GM18868 (cell line): Measurements from ENCODE around the gene LLCFC1.
A peak's percentile ranks its signal among the peaks of the same experiment; 100 is the strongest.

Experiments used
- ATAC-seq: cut with Tn5 transposase; IDR thresholded peaks from one replicate; pipeline ENCODE4 v1.9.1; 2021; ENCODE audit warnings: mild to moderate bottlenecking, moderate library complexity; ENCODE audit not compliant: unreplicated experiment

Gene LLCFC1

DNA sequence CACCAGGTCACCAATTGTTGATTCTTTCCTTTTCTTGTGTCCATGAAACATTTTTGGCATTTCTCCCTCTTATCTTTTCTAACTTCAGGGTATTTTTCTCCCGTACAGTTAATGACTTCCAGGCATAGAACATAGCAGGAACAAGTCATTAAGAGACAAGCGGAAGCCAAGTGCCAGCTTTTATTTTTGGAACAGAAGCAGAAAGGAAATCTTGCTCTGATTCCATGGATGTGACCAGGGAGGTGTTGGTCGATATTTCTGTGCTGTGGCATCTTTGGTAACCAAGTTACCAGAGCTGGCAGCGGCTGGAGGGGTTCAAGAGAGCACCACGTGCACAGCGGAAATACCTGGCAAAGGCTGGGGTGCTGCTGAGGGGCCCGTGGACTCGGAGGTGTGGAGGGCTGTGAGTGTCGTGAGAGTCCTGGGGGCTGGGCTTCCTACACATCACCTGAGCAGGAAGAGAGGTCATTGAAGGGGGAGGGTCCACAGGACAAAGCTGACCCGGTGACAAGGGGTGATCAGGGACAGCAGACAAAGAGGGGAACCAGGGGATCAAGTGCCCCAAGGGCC is 1.8 kb downstream of the LLCFC1 start:
- ATAC-seq: no peak

DNA sequence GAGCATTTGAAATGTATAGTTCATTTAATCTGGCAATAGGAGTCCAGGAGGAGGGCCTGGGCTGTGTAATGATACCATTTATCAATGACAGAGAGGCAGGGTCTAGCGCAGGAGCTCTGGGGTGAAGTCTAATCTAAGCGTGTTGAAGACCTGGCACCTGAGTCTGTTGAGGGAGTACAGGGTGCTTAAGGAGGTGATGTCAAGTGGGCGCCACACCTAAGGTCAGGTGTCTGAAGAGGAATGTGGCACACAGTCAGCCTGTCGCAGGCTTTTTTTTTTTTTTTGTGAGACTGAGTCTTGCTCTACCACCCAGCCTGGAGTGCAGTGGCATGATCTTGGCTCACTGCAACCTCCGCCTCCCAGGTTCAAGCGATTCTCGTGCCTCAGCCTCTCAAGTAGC is 2.3 kb downstream of the LLCFC1 start:
- no peak for ATAC-seq

DNA sequence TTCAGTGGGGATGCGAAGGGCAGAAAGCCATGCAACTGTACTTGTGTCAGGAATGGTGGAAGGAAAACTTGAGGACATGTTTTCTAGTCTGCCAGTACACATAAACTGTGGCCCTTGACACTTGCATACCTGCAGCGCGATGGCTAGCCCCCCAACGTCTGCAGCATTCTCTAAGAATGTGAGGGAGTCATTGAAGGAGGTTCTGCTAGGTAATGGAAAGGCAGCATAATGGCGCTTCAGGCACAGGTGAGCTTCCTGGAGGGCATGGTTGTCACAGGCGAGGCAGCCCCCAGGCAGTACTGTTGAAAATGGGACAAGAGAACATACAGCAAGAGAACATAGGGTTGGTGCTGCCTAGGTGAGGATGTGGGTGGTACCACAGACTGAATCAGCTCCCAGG is 3.5 kb downstream of the LLCFC1 start:
- ATAC-seq: no peak

DNA sequence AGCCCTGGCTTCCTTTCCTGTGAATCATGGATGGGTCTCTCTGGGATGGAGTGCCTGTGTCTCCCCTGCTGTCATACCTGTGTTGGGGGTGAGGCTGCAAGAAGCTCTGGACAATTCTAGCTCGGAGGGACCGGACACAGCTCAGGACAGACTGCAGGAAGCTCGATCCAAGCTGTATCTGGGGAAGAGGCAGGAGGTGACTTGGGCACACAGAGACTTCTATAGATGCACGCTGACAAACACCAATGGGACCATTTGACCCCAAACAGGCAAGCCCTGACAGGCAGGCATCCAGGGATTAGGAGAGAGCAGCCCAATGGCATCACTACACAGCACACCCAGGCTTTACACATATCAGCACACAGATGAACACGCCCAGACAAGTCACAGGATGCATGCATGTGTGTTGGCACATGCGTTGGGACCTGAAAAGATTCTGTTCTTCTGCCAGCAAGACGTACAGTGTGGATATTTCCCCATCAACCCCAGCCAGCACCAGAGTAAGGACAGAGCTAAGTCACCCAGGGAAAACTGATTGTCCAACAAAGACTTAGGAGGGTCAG is 4.5 kb downstream of the LLCFC1 start:
- ATAC-seq: no peak

- ATAC-seq: no peak
Measured at GRCh38 chr7:142945001-142945400, 5.7 kb downstream of the LLCFC1 start.

DNA sequence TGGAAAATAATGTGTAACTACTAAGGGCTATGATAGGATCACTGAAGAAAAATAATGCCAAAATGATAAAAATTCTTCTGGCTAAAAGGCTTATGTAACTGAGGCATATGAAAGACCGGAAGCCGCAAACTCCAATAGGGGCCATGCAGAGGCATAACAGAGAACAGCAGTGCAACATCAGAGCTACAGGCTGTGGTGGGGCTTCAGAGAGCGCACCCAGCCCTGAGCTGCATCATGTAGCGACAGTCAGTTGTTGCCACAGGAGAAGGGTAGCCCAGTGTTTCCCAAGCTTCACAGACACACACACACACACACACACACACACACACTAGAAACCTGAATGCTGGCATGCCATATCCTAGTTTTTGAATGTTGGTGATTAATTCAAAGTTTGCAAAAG is 9.3 kb downstream of the LLCFC1 start:
- ATAC-seq: no peak

- no peak for ATAC-seq
Measured at GRCh38 chr7:142950235-142950634, 11.0 kb downstream of the LLCFC1 start.

DNA sequence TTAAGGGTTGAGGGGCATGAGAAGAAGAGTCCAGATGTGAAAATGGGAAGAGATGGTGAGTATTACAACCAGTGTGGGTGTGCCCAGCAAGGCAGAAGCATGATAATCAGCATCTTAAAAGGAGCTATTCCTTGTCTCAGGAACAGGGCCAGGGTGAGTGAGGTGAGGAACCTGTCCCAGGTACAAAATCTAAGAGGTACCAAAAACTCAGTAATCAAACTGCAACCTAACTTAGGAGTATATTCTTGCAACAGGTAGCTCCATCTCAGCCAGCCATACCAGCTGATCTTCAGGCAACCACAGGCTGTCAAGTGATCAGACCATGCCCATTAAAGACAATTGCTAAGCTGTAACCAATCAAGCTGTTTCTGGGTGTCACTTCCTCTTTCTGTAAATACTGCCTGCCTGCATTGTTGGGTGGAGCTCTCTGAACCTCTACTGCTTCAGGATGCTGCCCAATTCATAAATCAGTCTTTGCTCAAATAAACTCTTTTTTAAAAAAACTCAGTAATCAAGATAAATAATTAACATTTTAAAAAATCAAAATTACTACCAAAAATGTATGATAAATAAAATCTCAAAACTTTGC is 15.5 kb downstream of the LLCFC1 start:
- peak; percentile 52 for ATAC-seq

DNA sequence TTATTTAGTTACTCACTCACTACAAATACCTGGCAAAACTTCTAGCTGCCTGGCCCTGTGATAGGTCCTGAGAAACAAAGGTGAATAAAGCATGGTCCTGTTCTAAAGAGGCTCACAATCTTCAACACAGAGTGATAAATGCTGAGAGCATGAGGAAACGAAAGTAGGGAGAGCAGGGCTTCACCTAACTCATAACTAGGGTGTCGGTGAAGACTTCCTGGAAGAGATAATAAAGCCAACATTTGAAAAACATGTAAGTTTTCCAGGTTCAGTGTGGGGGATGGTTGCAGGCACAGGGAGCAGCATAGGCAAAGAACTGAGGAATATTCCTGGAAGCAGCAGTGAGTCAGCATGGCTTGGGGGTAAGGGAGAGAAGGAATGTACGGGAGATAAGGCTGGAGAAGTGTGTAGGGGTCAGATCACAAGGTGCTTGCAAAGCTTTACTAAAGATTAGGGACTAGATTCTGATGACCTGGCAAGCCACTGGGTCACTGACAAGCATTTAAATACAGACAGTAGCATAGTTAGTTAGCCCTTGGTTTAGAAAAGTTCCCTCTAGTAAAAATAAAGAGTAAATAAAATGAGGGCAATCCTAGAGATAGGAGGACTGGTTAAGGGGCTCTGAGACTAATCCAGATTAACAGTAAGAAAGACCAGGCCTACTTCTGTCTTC is 17.8 kb downstream of the LLCFC1 start:
- no peak for ATAC-seq

GRCh38 chr7:142957723-142958122 is 18.4 kb downstream of the LLCFC1 start:
- no peak for ATAC-seq

- no peak for ATAC-seq
Measured at GRCh38 chr7:142959202-142959601, 19.9 kb downstream of the LLCFC1 start.

DNA sequence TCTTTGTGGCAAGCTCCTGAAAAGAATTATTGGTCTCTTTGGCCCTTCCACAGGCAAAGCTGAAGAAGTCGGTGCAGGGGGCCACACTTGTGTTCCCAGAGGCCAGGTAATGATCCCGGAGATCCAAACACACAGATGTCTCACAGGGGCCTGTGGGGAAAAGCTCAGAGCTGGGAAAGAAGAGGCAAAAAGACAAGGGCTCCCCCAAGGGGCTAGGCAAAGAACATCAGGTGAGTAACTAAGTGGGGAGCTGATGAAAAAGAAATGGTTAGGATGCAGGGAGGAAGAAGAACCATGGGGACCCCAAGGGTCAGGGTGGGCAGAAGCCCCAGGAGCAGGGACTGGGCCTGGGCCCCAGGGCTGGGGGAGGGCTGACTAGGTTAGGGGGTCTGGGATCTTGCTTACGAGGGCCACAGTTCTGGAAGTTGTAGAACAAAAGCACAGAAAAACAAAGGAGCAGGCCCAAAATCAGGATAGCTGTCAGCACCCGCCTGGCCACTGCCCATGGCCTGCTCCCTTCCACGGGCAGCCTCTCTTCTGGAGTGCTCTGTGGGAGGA is 21.8 kb downstream of the LLCFC1 start:
- ATAC-seq: no peak

DNA sequence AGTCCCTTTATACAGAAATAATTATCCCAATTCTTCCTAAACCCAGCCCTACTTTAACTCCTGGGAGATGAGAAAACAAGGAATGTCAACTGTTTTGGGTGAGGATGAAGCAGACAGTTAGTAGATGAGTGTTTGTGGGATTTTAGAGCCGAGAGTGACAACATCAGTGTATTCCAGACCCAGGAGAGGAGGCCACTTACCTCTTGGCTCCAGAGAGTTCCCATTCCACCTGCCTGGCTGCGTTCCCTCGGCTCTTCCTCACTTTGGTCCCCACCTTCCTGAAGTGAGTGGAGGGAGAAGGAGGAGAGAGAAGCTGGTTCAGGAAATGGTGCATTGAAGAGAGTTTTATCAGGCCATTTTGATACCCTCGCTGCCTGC is 22.3 kb downstream of the LLCFC1 start:
- no peak for ATAC-seq

GRCh38 chr7:142961973-142962926 is 23.0 kb downstream of the LLCFC1 start, which contains the start of gene KEL:
KEL (minus strand) TSS chr7:142962363; CDS start chr7:142962206, 157 bp downstream.
- no peak for ATAC-seq

GRCh38 chr7:142962991-142963390 is 23.7 kb downstream of the LLCFC1 start:
- no peak for ATAC-seq

GRCh38 chr7:142963993-142964392 is 24.7 kb downstream of the LLCFC1 start:
- ATAC-seq: no peak

DNA sequence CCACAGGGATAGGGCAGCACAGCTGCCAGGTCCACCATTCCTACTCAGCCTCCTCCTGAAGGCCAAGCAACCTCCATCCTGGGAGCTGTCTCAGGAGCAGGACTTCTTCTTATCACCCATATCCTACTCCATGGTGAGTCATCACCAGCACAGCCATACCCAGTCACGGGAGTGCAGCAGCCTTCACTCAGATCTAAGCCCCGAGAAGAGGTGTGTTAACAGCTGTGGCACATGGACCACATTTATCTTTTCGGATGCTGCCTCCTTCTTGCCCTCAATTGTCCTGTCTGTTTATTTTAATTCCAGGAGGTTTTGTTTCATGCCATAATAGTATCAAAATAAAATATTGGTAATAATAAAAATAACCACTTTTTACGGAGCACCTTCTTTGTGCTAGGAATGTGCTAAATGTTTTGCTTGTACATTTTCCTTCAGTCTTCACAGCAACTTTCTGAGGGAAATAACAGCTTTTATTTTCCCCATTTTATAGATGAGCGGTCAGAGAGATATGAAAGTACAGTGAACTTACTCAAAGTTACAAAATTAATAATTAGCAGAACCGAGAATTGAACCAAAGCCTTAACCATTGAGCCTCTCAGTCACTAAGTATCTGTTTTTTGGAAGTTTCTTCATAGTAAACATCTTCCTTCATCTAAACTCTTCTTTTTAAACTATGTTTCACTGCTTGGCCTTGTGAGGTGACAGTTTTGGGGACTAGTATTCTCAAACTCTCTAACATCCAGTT is 25.4 kb downstream of the LLCFC1 start:
- ATAC-seq: no peak

GRCh38 chr7:142968229-142968628 is 28.9 kb downstream of the LLCFC1 start:
- ATAC-seq: no peak

GRCh38 chr7:142969183-142969582 is 29.9 kb downstream of the LLCFC1 start:
- no peak for ATAC-seq

DNA sequence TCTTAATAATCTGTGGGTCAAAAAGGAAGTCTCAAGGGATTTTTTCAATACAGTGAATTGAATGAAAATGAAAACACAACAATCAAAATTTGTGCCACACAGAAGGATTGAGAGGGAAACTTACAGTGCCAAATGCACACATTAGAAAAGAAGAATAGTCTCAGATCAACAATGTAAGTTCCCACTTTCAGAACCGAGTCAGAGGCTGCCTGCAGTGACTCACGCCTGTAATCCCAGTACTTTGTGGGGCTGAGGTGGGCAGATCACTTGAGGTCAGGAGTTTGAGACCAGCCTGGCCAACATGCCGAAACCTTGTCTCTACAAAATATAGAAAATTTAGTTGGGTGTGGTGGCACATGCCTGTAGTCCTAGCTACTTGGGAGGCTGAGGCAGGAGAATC is 35.3 kb downstream of the LLCFC1 start:
- no peak for ATAC-seq
